ENCODE data around the gene HPS4.
"Not testable (repeated sequence)": the region's sequence is repeated elsewhere in the genome, so short reads cannot be mapped to it uniquely, and the experiment has no call there.

Gene HPS4

DNA sequence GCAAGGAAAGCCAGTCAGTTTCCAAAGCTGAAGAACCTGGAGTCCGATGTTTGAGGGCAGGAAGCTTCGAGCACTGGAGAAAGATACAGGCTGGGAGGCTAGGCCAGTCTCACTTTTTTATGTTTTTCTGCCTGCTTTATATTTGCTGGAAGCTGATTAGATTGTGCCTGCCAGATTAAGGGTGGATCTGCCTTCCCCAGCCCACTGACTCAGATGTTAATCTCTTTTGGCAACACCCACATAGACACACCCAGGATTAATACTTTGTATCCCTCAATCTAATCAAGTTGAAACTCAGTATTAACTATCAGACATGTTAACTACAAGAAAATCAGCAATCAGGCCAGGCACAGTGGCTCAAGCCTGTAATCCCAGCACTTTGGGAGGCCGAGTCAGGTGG, 44.8 kb downstream of the HPS4 start:
- DNase-seq, result not testable (repeated sequence)

DNA sequence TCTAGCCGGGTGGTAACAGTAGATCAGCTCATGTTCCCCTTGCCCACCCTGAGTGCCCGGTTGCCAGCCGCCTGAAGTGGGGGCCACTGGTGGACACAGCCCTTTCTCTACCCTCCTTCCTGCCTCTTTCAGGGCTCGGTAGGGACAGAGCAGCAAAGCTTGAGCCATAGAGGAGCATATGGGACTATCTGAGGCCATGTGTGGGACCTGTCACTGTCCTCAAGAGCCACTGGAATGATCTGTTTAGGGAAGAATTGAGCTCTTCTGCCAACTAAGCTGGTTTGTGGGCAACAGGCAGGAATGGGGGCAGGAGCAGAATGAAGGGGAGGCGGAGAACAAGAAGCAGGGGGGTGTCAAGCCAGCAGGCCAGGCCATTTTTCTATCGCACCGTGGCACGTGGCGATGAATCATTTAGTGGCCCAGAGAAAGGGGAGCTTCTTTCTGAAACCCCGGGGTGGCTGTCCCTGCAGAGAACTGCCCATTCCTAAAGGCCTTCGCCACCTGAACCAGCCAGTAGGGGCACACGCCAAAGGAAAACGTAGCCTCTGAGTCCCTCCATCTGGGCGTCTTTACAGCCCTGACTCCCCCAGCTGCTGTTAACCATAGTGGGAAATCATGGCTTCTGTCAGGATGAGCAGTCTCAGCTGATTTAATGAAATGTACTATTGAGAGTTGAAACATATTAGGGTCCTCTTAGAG, 45.7 kb downstream of the HPS4 start:
- no peak for DNase-seq

DNA sequence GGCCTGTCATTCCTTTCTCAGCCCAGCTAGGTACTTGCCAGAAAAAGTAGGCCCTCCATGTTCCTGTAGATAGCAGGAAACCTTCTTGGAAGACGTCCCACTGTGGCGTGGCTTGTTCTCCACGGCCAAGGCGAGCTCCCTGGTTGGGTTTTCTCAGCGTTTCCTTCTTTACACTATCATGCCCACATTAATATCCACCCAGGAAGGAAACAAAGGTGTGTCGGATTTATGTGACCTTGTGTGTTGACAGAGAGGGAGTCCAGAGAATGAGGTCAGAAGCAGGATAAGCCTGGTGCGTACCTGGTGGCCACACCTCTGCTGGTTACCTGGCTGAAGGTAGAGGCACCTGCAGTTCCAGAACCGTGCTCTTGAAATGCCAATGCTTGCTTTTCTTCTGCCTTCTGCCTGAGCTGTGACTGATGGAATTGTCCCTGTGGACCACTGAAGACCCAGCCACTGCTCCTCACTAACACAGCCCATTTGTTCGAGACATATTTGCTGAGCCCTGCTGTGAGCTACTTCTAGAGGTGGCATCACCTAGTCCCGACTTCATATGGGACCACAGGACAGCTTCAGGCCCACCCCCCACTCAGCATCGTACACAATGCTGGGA, 46.6 kb downstream of the HPS4 start:
- no peak for DNase-seq

- no peak for DNase-seq
Measured at GRCh38 chr22:26435327-26436093, 48.1 kb downstream of the HPS4 start.

- no peak for DNase-seq
Measured at GRCh38 chr22:26433805-26434204, 49.8 kb downstream of the HPS4 start.

- DNase-seq, result no peak
Measured at GRCh38 chr22:26432619-26433311, 50.8 kb downstream of the HPS4 start.

GRCh38 chr22:26431261-26431995, 52.2 kb downstream of the HPS4 start:
- DNase-seq, result no peak

DNA sequence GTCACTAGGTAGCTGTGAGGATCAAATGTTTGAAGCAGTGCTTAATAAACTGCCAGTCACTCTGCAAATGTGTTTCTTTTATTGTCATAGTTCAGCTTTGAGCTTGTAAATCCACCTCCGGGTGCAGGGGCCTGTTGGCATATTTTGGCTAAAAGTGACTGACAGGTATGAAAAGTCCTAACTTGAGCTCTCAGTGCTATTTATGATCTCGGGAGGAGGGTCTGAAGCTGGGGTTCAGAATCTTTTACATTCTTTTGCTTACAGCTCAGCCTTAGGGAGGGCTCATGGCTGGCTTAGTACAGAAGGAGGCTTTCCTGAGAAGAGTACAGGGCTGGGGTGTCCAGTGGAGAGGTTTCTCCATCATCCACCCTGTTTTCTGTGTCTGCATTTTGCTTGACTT, 53.0 kb downstream of the HPS4 start:
- no peak for DNase-seq

- DNase-seq, result no peak
Measured at GRCh38 chr22:26429458-26430286, 53.9 kb downstream of the HPS4 start.

DNA sequence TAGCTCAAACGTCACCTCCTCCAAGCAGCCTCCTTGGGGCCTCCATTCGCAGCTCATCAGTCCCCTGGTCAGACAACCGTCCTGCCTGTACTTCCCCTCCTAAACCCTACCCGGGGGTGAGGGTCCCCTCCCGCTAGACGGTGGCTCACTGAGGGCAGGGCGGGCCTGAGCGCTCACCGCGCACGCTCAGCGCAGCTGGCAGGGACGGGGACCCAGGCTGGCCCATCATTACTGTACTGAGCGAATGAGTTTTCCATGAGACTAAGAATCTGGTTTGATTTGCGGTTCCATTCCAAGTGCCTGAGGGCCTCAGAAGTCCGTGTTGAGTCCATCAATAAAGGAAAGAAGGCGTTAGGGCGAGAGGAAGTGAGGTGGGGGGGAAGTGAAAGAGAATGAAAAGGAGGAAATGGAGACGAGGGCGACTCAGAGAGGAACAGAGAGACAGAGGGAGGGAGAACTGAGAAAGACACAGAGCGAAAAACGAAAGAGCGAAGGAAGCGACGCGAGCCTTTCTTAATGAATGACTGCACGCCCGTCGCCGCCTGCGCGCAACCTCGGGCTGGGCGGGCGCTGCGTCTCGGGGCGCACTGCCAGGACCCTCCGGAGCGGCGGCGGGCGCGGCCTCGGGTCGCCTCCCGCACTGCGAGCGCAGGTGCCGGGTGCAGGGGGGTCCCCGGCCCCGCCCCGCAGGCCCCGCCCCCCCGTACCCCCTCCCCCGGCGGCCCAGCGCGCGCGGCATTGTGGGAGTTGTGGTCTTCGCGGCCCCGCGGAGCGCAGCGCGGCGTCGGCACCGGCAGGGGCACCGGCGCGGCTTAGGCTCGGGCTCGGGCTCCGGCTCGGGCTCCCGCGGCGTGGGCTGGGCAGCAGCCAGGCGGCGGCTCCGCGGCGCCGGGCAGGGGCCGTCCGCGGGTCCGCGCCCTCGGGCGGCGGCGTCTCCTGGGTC, 54.8 kb downstream of the HPS4 start, which contains the start of gene ASPHD2:
Gene ASPHD2 (plus strand): TSS at position 746 of the 943 bp plus-strand sequence. CDS start 4,356 bp downstream, outside the sequence.
- peak; percentile 66 for DNase-seq

- no peak for DNase-seq
Measured at GRCh38 chr22:26426924-26427323, 56.7 kb downstream of the HPS4 start.

DNA sequence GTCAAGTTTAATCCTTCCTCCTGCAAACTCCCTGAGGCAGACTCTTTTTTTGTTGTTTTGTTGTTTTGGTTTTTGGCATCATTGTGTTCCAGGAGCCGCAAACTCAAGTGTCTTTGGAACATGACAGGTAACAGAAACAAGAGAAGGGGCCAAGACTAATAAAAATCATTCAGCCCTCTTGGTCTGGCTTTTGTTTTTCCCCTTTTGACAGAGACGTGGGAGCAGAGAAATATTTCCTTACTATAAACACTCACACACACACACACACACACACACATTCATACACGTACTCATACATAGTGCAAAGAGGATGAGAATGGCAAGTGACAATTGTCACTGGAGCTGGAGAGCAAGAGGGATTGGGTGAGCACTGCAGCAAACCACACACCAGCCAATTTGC, 65.0 kb downstream of the HPS4 start:
- DNase-seq, result no peak

GRCh38 chr22:26417406-26417805, 66.2 kb downstream of the HPS4 start:
- no peak for DNase-seq

- no peak for DNase-seq
Measured at GRCh38 chr22:26416670-26417276, 66.8 kb downstream of the HPS4 start.

DNA sequence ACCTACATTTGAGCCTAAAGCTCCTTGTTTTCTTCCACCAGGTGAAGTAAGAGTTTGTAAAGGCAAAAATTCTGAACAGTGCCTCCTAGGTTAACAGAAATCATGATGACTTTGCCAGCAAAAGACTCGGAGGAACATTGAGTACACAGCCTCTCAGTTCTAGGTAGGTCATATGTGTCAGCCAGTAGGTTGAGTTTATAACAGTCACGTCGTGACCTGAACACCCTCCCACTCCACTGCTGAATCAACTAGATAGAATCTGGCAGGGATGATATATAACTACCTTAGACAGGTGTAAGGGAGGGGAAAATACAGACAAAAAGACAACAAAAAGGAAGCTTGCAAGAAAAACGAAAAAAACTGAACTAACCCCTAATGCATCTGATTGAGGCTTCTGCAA, 67.3 kb downstream of the HPS4 start:
- DNase-seq, result no peak

GRCh38 chr22:26414347-26414746, 69.2 kb downstream of the HPS4 start:
- no peak for DNase-seq

DNA sequence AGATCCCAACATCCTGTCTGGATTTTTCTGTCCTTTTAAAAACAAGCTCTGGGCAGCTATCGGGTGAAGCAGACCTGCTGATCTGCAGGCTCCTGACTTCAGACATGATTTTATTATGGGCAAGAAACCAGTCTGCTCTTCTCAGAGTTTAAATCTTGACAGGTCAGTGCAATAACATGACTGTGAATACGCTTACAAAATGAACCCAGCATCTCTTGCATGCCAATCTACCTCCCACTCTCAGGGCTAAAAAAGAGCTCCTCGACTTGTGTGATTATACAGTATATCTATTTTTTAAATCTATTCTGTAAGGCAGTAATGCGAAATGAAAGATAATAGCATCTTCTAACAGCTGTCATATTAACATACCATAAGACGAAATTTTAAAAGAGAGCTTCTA, 73.2 kb downstream of the HPS4 start:
- DNase-seq, result no peak

DNA sequence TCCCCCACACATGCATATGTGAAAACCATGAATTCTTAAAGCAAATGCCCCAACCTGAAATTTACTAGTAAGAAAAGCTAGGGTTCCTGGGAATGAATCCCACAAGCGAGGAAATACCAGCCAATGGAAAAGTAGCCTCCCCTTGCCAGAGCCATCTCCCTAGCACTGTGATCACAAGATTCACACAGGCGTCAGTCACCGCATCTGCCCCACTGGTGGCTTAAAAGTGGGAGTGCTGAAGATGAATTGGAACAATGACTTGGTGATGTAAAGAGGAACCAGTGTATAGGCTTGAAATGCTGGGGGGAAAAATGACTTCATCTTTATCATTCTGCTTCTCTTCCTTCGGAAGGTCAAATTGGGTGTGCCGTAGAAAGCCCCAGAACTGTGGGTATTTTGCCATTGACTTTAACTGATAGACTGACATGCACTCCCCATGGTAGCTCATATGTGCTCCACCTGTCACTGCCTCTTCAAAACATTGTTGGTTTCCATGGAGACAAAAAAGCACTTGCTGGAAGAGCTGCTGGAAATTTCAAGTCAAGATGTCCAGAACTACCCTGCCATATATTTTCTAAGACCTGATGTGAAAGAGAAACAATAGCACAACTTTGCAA, 73.8 kb downstream of the HPS4 start:
- no peak for DNase-seq

- not testable (repeated sequence) for DNase-seq
Measured at GRCh38 chr22:26408562-26409220, 74.9 kb downstream of the HPS4 start.

Measured in NCI-H345 (cell line).